ENCODE measurements around the gene ITPKB. TPM values are rescaled to one million over a fixed set of nuclear protein-coding genes. Genes with fewer than 3 reads are reported as not detected.

ITPKB gene
- total RNA-seq, 1 experiment from 2014 or later, result 2.3 TPM

Other genes with a start within 250 kb of the ITPKB start
- gene STUM, start 190.5 kb downstream of the ITPKB start, total RNA-seq (2014; rRNA removed; shearing (Covaris generic)), result 0.45 TPM in 1 of 2 replicates, not detected in the other
- 15.7 and 21.8 TPM in 2 replicates for gene PSEN2, start 131.3 kb upstream of the ITPKB start, total RNA-seq (2014; rRNA removed; shearing (Covaris generic))
- 15.5 and 21.3 TPM in 2 replicates for gene COQ8A, start 201.0 kb upstream of the ITPKB start, total RNA-seq (2014; rRNA removed; shearing (Covaris generic))